Measurements from ENCODE around the gene IQCN.
A peak's percentile ranks its signal among the peaks of the same experiment; 100 is the strongest.

IQCN gene

DNA sequence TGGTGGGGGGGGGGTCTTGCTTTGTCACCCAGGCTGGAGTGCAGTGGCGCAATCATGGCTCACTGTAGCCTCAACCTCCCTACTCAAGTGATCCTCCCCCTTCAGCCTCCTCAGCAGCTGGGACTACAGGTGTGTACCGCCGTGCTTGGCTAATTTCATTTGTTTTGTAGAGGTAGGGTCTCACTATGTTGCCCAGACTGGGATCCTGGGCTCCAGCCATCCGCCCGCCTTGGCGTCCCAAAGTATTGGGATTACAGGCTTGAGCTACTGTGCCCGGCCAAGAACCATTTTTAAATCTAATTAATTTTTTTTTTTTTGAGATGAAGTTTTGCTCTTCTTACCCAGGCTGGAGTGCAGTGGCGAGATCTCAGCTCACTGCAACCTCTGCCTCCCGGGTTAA is 25.4 kb upstream of the IQCN start:
- Histone ChIP-seq H3K36me3 (ENCODE audit: insufficient read depth, low read length) (no peaks in the 10 kb centered on the region), H3K9me3 (ENCODE audit: low read length) (no peaks in the 10 kb centered on the region), H3K27me3 (ENCODE audit: insufficient read depth, low read length) (no peaks in the 10 kb centered on the region), H3K4me3 (ENCODE audit: low read length) (no peak overlapping the region), H2AFZ (ENCODE audit: low read depth, low read length) (no peak overlapping the region), H3K4me1 (ENCODE audit: insufficient read depth, low read length) (peaks cover 9% of the 10 kb centered on the region)

DNA sequence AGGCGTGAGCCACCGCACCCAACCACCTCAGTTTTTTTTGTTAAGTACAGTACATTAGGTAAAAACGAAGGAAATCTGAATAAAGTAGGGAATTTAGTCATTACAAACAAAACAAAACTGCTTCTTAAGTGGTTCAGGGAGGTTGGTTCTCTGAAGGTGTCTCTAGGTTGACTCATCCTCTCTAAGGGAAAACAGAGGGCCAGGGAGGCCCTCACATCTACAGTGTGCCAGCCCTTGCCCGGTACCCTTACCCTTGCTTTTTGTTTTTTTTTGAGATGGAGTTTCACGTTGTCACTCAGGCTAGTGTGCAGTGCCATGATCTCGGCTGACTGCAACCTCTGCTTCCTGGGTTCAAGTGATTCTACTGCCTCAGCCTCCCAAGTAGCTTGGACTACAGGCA is 24.3 kb upstream of the IQCN start:
- Histone ChIP-seq H3K4me3 (ENCODE audit: low read length) (no peak overlapping the region), H3K4me1 (ENCODE audit: insufficient read depth, low read length) (peaks cover 11% of the 10 kb centered on the region), H3K27me3 (ENCODE audit: insufficient read depth, low read length) (no peaks in the 10 kb centered on the region), H3K36me3 (ENCODE audit: insufficient read depth, low read length) (no peaks in the 10 kb centered on the region), H3K9me3 (ENCODE audit: low read length) (no peaks in the 10 kb centered on the region), H2AFZ (ENCODE audit: low read depth, low read length) (no peak overlapping the region)

DNA sequence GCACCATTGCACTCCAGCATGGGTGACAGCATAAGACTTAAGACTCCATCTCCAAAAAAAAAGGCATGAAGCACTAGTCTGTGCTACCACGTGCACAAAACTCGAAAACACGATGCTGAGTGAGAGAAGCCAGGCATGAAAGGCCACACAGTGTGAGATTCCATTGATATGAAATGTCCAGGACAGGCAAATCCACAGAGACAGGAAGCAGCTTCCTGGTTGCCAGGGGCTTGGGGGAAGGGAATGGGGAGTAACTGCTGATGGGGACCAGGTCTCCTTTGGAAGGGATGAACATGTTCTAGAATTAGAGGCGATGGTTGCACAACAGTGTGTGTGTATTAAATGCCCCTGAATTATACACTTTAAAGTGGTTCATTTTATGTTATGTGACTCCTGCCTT is 23.1 kb upstream of the IQCN start:
- no peaks in the 10 kb centered on the region for H3K9me3 ChIP-seq (ENCODE audit: low read length)
- peaks cover 23% of the 10 kb centered on the region for H3K4me1 ChIP-seq (ENCODE audit: insufficient read depth, low read length)
- no peaks in the 10 kb centered on the region for H3K27me3 ChIP-seq (ENCODE audit: insufficient read depth, low read length)
- no peaks in the 10 kb centered on the region for H3K36me3 ChIP-seq (ENCODE audit: insufficient read depth, low read length)
- no peak overlapping the region for H3K4me3 ChIP-seq (ENCODE audit: low read length)
- no peak overlapping the region for H2AFZ ChIP-seq (ENCODE audit: low read depth, low read length)

DNA sequence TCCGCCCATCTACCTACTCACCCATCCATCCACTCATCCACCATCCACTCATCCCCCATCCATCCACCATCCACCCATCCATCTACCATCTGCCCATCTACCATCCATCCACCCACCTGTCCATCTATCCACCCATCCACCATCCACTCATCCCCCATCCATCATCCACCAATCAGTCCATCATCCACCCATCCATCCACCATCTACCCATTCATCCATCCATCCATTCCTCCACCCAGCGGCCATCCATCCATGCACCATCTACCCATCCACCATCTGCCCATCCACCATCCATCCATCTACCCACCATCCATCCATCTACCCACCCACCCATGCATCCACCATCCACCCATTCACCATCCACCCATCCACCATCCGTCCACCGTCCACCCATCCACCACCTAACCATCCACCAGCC is 20.8 kb upstream of the IQCN start:
- H3K27me3 ChIP-seq (ENCODE audit: insufficient read depth, low read length) = no peaks in the 10 kb centered on the region
- no peaks in the 10 kb centered on the region for H3K9me3 ChIP-seq (ENCODE audit: low read length)
- H3K4me3 ChIP-seq (ENCODE audit: low read length) = no peak overlapping the region
- no peak overlapping the region for H2AFZ ChIP-seq (ENCODE audit: low read depth, low read length)
- H3K4me1 ChIP-seq (ENCODE audit: insufficient read depth, low read length) = peaks cover 28% of the 10 kb centered on the region
- H3K36me3 ChIP-seq (ENCODE audit: insufficient read depth, low read length) = no peaks in the 10 kb centered on the region

DNA sequence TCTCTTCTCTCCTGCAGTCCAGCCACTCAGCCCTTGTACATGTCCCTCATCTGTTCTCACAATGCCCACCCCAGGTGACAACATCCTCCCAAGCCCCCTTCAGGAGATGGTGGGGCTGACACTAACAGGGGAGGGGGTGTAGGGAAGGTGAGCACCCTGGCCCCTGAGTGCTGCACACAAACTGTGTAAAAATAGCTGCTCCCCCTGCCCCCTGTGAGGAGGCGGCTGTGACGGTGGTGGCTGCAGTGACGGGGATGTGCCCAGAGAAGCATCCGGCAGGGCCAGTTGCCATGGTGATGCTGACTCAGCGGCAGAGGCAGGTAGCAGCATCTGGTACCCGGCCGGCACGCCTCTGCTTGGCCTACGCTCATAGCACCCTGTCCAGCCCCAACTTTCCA is 20.2 kb upstream of the IQCN start:
- H3K4me1 ChIP-seq (ENCODE audit: insufficient read depth, low read length) = peaks cover 28% of the 10 kb centered on the region
- no peaks in the 10 kb centered on the region for H3K9me3 ChIP-seq (ENCODE audit: low read length)
- no peaks in the 10 kb centered on the region for H3K27me3 ChIP-seq (ENCODE audit: insufficient read depth, low read length)
- H3K4me3 ChIP-seq (ENCODE audit: low read length) = no peak overlapping the region
- no peaks in the 10 kb centered on the region for H3K36me3 ChIP-seq (ENCODE audit: insufficient read depth, low read length)
- no peak overlapping the region for H2AFZ ChIP-seq (ENCODE audit: low read depth, low read length)

DNA sequence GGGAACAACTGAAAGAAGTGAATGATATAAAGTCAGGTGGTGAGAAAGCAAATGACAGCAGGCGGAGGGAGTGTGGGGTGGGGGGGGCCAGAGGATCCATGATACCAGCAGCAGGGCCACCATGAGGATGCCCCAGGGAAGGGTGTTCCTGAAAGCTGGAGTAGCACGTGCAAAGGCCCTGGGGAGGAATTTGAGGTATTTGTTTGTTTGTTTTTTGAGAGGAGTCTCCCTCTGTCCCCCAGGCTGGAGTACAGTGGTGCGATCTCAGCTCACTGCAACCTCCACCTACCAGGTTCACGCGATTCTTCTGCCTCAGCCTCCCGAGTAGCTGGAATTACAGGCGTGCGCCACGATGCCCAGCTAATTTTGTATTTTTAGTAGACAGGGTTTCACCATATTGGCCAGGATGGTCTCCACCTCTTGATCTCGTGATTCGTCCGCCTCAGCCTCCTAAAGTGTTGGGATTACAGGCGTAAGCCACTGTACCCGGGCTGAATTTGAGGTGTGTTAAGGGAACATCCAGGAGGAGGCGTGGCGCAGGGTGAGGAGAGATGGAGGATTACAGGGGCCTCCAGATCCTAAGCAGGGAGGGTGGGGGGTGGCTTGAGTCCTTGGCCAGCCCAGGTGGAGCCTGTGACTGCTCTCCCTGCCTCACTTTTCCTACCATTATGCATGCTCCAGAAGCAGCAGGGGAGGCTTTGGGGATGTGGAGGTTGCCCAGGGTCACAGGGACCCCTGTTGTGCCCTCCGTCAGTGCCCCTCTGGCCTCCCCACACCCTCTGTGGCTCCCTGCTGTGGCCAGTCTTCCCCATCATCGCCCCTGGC is 19.6 kb upstream of the IQCN start:
- H3K4me3 ChIP-seq (ENCODE audit: low read length) = no peak overlapping the region
- H3K9me3 ChIP-seq (ENCODE audit: low read length) = no peaks in the 10 kb centered on the region
- H3K4me1 ChIP-seq (ENCODE audit: insufficient read depth, low read length) = peaks cover 28% of the 10 kb centered on the region
- no peaks in the 10 kb centered on the region for H3K27me3 ChIP-seq (ENCODE audit: insufficient read depth, low read length)
- H3K36me3 ChIP-seq (ENCODE audit: insufficient read depth, low read length) = no peaks in the 10 kb centered on the region
- no peak overlapping the region for H2AFZ ChIP-seq (ENCODE audit: low read depth, low read length)

DNA sequence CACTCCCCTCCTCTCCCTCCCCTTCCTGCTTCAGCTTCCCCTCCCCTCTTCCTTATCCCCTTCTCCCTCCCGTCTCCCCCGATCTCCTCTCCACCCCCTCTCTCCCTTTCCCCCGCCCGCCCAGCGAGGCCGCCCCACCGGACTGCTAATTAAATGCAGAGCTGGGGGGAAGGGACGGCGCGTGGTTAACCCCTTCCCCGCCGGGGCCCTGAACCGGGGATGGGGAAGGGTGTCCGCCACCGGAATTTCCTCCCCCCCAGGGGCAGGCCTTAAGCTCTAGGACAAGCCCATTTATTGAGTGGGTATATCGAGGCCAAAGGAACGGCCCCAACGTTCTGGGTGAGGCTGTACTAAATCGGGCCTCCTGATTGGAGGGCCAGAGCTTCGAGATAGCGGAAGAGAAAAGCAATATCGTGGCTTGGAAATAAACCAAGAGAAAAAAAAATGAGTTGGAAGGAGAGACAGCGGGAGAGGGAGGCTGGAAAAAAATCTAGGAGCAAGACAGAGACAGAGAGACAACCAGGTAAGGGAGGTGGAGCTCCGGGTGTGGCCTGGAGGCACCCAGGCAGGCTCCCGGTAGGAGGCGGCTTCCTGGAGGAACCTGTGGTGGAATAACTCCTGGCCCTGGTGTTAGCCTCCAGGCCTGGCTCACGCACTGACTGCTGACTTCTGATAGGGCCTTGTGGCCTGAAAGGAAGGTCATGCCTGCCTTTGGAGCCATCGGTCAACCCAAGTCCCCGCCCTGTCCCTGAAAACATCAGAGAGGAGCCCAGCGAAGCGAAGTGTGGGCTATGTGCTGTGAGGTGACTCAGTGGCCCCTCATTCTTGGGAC is 18.8 kb upstream of the IQCN start:
- H3K27me3 ChIP-seq (ENCODE audit: insufficient read depth, low read length) = no peaks in the 10 kb centered on the region
- no peaks in the 10 kb centered on the region for H3K9me3 ChIP-seq (ENCODE audit: low read length)
- H2AFZ ChIP-seq (ENCODE audit: low read depth, low read length) = no peak overlapping the region
- peak overlapping the region; percentile 60 for H3K4me3 ChIP-seq (ENCODE audit: low read length)
- no peaks in the 10 kb centered on the region for H3K36me3 ChIP-seq (ENCODE audit: insufficient read depth, low read length)
- H3K4me1 ChIP-seq (ENCODE audit: insufficient read depth, low read length) = peaks cover 29% of the 10 kb centered on the region

DNA sequence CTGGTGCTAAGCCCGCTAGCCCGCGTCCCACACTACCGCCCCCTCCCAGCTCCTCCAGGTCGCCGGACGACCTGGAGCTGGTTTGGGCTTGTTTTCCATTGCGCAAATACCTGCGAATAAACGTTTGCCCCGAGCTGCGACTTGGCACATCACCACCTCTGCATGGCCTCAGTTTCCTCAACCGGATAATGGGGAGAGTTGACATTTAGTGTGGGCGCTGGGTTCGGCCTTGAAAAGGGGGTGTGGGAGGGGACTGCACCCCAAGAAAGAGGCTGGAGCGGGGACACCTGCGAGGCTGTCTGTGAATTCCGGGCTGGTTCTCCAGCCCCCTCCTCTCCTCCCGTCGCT is 18.2 kb upstream of the IQCN start:
- no peaks in the 10 kb centered on the region for H3K27me3 ChIP-seq (ENCODE audit: insufficient read depth, low read length)

DNA sequence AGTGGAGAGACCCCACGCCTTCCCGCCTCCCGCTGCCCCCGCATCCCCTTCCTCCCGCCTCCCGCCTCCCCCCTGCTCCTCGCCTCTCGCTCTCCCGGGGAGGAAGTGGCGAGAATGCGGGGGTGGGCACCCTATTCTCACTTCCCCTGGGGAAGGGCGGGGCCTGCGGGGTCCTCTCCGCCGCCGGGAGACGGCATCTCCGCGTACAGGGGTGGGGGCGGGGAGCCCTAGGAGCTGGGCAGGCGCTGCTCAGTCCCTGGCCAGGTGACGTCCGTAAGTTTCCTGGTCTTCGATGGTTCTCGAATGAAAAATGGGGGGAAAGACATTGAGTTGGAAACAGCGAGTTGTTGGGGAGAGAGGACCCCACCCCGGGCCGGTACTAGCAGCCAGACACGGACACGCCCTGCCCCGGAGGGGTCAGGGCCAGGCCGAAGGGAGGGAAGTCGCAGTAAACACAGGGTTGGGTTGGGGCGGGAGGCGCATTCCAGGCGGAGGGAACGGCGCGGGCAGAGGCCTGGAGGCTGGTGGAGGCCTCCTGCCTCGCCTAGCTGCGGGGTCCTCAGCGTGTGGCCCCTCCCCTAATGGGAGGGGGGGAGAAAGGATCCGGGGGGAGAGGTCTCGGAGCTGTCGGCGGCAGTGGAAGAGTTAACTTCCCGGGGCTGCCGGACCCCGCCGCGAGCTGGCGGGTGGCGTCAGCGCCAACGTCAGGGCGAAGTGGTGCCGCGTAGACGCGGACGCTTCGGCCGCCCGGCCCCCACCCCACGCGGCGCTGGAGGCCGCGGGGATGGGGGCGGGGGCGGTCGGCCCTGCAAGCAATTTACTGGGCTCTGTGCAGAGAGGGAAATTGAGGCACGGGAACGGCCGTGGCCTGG is 17.6 kb upstream of the IQCN start:
- Histone ChIP-seq H3K36me3 (ENCODE audit: insufficient read depth, low read length) (no peaks in the 10 kb centered on the region), H3K27me3 (ENCODE audit: insufficient read depth, low read length) (no peaks in the 10 kb centered on the region), H3K4me1 (ENCODE audit: insufficient read depth, low read length) (peaks cover 33% of the 10 kb centered on the region), H3K4me3 (ENCODE audit: low read length) (peak overlapping the region; percentile 60), H3K9me3 (ENCODE audit: low read length) (no peaks in the 10 kb centered on the region), H2AFZ (ENCODE audit: low read depth, low read length) (peak overlapping the region; percentile 64)

More for the DNA sequence above, 18.2 kb upstream of the IQCN start:
- no peaks in the 10 kb centered on the region for H3K9me3 ChIP-seq (ENCODE audit: low read length)
- H3K36me3 ChIP-seq (ENCODE audit: insufficient read depth, low read length) = no peaks in the 10 kb centered on the region
- peak overlapping the region; percentile 60 for H3K4me3 ChIP-seq (ENCODE audit: low read length)
- H3K4me1 ChIP-seq (ENCODE audit: insufficient read depth, low read length) = peaks cover 33% of the 10 kb centered on the region
- H2AFZ ChIP-seq (ENCODE audit: low read depth, low read length) = peak overlapping the region; percentile 64

DNA sequence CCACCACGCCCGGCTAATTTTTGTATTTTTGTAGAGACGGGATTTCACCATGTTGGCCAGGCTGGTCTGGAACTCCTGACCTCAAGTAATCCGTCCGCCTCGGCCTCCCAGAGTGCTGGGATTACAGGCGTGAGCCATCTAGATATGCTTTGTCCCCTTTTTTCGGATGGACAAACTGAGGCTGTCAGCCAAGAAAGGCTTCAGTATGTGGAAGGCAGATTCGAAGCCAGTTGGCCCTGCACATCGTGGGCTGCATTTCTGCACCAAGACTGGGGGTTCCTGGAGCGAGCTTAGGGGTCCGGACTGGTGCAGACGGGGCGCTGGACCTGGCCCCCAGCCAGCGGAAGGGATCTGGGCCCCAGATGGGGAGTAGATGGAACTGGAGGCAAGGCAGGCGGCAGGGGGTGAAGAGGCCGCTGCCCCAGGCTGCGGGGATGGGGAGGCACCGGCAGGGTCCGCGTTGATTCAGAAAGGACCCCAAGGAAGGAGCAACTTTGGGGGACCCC is 16.8 kb upstream of the IQCN start:
- Histone ChIP-seq H3K27me3 (ENCODE audit: insufficient read depth, low read length) (no peaks in the 10 kb centered on the region), H3K9me3 (ENCODE audit: low read length) (no peaks in the 10 kb centered on the region), H2AFZ (ENCODE audit: low read depth, low read length) (peak overlapping the region; percentile 64), H3K36me3 (ENCODE audit: insufficient read depth, low read length) (no peaks in the 10 kb centered on the region), H3K4me1 (ENCODE audit: insufficient read depth, low read length) (peaks cover 33% of the 10 kb centered on the region), H3K4me3 (ENCODE audit: low read length) (no peak overlapping the region)

DNA sequence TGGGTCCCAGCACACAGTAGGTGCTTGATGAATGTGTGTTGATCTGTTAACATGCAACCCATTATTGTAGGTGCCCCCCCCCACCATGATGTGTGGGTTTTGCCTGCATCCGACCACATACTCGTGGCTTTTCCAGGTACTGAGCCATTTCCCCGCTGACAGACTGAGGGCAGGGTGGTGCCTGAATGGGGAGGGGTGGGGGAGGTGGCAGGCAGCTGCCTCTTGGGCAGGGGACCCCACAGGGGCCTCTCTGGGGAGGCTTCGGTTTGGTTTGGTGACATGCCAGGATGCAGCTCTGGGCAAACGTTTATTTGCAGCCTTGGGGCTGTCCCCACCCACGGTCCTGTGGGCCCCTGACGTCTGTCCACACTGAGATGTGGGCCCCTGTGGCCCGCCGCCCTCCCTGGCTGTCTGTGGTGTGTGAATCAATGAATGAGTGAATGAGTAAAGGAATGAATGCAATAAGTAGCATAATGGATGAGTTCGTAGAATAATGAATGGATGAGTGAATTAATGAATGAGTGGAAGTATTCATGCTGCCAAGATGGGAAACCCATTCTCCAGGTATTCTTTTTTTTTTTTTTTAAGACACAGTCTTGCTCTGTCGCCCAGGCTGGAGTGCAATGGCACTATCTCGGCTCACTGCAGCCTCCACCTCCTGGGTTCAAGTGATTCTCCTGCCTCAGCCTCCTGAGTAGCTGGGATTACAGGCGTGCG is 16.2 kb upstream of the IQCN start:
- Histone ChIP-seq H3K27me3 (ENCODE audit: insufficient read depth, low read length) (no peaks in the 10 kb centered on the region), H3K36me3 (ENCODE audit: insufficient read depth, low read length) (no peaks in the 10 kb centered on the region), H3K4me1 (ENCODE audit: insufficient read depth, low read length) (peaks cover 33% of the 10 kb centered on the region), H2AFZ (ENCODE audit: low read depth, low read length) (no peak overlapping the region), H3K9me3 (ENCODE audit: low read length) (no peaks in the 10 kb centered on the region), H3K4me3 (ENCODE audit: low read length) (no peak overlapping the region)

DNA sequence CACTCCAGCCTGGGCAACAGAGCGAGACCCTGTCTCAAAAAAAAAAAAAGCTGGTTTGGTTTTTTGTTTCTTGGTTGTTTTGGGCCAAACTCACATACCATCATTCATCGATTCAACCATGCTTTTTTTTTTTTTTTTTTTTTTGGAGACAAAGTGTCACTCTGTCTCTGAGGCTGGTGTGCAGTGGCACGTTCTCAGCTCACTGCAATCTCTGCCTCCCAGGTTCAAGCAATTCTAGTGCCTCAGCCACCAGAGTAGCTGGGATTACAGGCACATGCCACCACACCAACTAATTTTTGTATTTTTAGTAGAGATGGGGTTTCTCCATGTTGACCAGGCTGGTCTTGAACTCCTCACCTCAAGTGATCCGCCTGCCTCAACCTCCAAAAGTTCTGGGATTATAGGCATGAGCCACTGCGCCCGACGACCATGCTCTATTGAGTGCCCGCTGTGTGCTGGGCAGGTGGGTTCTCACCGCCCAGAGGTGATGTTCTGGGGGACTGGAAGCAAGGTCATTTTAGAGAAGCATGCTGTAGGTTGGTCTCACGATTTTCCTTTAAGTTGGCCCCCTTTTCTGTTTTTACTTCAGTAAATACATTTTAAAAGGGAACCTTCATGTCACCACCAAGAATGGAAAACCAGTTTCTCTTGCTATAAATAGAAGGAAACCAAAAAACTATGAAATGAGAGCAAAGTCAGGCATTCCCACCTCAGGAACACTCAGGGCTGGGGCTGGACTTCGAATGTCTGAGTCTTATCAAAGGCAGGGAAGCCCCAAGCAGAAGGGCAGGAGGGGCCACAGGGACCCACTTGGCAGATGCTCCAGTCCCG is 15.4 kb upstream of the IQCN start:
- Histone ChIP-seq H3K4me1 (ENCODE audit: insufficient read depth, low read length) (peaks cover 36% of the 10 kb centered on the region), H3K36me3 (ENCODE audit: insufficient read depth, low read length) (no peaks in the 10 kb centered on the region), H3K9me3 (ENCODE audit: low read length) (no peaks in the 10 kb centered on the region), H2AFZ (ENCODE audit: low read depth, low read length) (no peak overlapping the region), H3K27me3 (ENCODE audit: insufficient read depth, low read length) (no peaks in the 10 kb centered on the region), H3K4me3 (ENCODE audit: low read length) (no peak overlapping the region)
